SK-N-SH treated with all-trans-retinoic acid at 6 μM for 48 hours (cell line): Measurements from ENCODE around the gene CYGB.

Experiments used
- PATZ1 ChIP-seq: fragments of 250-450 bp; sonication (Bioruptor Pico); IDR thresholded peaks from 2 replicates; pipeline ENCODE4 v1.8.0; 2020; ENCODE audit warnings: mild to moderate bottlenecking, moderate library complexity, borderline replicate concordance
- PPARA ChIP-seq: fragments of 250-450 bp; sonication (Bioruptor Pico); IDR thresholded peaks from 2 replicates; pipeline ENCODE4 v1.5.0; 2020; ENCODE audit warnings: mild to moderate bottlenecking, borderline replicate concordance
- SNAI2 ChIP-seq: fragments of 250-450 bp; sonication (Bioruptor Pico); IDR thresholded peaks from 2 replicates; pipeline ENCODE4 v1.5.0; 2020; ENCODE audit warnings: mild to moderate bottlenecking, moderate library complexity
- ZC3H10 ChIP-seq: fragments of 250-450 bp; sonication (Bioruptor Pico); IDR thresholded peaks from 2 replicates; pipeline ENCODE4 v1.5.1; 2021; ENCODE audit warnings: mild to moderate bottlenecking, moderate library complexity

DNA sequence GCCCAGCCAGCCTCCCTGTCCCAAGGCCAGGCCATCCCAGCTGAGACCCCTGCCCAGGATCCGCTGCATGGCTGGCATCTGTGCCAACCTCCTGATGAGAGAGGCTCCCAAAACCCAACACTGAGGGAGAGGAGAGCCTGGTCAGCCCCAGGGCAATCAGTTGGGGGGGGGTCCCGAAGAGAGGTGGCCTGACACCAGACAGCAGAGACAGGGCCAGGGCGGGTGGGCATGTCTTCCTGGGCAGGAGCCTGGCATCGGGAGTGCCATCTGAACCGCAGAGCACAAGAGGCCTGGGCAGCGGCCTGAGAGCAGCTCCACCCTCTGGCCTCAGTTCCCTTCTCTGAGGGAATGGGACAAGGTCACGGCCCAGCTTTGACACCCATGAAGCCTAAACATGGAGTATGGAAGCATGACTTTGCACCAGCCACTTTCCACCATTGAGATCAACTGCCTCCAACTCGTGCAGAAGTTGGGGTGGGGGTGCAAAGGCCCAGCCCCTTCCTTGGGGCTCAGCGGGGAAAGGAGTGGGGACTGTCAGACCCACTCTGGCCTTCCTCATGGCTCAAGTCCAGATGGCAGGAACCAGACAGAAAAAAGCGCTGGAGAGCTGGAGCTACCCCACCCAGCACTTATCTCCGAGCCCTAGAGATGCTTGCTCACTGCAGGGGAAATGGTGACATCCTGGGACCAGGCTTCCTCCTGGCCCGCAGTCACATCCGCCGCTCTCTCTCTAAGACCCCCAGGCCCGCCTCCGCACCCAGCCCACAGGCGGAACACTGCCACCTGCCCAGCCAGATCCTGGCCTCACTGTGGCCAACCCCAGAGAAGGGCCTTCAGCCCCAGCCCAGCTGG is 46.0 kb downstream of the CYGB start:
- TF ChIP-seq ZC3H10 (CRISPR knock-in tag) (no peak), PATZ1 (CRISPR knock-in tag) (no peak), PPARA (CRISPR knock-in tag) (no peak), SNAI2 (CRISPR knock-in tag) (no peak)
